AG09309 (cell line): ENCODE data around the gene LARGE1.

Source experiments
- DNase-seq: peaks from one replicate; pipeline ENCODE4 v3.0.0-alpha.2; 2010; ENCODE audit warnings: low read depth
- H3K4me3 ChIP-seq: 2 replicates; pipeline ENCODE4 v1.5.1; 2011; ENCODE audit warnings: mild to moderate bottlenecking, low read depth, low read length, moderate library complexity; ENCODE audit not compliant: control insufficient read depth
- TF ChIP-seq, protein P1 (sequence below): IDR thresholded peaks from 2 replicates; pipeline ENCODE4 v1.5.1; 2011; ENCODE audit warnings: mild to moderate bottlenecking, low read depth, low read length, inconsistent platforms; ENCODE audit not compliant: insufficient read depth, control insufficient read depth; ENCODE audit errors: missing control alignments

LARGE1 gene

DNA sequence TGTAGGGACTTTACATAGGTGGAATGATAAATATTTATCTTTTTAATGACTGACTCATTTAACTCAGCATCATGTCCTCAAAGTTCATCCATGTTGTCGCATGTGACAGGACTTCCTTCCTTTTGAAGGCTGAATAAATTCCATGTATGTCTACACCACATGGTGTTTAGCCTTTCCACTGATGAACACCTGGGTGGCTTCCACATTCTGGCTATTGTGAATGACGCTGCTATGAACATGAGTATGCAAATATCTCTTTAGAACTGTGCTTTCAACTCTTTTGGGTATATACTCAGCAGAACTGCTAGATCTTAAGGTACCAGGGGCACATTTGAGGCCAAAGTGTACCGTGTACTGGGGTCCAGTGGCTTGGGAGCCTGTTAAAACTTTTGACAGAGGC lies 24.1 kb downstream of the LARGE1 start:
- TF ChIP-seq, protein P1, sequence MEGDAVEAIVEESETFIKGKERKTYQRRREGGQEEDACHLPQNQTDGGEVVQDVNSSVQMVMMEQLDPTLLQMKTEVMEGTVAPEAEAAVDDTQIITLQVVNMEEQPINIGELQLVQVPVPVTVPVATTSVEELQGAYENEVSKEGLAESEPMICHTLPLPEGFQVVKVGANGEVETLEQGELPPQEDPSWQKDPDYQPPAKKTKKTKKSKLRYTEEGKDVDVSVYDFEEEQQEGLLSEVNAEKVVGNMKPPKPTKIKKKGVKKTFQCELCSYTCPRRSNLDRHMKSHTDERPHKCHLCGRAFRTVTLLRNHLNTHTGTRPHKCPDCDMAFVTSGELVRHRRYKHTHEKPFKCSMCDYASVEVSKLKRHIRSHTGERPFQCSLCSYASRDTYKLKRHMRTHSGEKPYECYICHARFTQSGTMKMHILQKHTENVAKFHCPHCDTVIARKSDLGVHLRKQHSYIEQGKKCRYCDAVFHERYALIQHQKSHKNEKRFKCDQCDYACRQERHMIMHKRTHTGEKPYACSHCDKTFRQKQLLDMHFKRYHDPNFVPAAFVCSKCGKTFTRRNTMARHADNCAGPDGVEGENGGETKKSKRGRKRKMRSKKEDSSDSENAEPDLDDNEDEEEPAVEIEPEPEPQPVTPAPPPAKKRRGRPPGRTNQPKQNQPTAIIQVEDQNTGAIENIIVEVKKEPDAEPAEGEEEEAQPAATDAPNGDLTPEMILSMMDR, result no peak

GRCh38 chr22:33895444-33895843 lies 24.8 kb downstream of the LARGE1 start:
- no peak overlapping the region for H3K4me3 ChIP-seq
- TF ChIP-seq, protein P1, result no peak
- no peak for DNase-seq

More for the DNA sequence above, 24.1 kb downstream of the LARGE1 start:
- H3K4me3 ChIP-seq, result no peak overlapping the region
- DNase-seq, result no peak

- TF ChIP-seq, protein P1, result no peak
- H3K4me3 ChIP-seq, result no peak overlapping the region
- no peak for DNase-seq
Observed at GRCh38 chr22:33894515-33894914, 25.8 kb downstream of the LARGE1 start.

DNA sequence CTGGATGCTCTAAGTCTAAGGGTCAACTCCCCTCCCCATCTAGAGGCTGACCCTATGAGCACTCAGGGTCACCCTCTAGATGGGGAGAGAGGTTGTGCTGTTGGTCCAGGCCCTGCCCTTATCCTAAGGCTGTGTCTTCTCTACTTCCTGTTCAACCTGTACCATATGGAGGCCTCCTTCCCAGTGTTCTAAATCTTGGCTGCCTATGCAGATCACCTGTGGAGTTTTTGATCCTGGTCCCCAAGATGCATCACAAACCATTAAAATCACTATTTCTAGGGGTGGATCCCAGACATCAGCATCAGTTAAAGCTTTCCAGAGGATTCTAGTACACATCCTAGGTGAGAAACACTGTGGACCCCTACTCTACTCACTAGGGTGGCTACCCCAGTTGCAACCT lies 26.2 kb downstream of the LARGE1 start:
- TF ChIP-seq, protein P1, result no peak
- DNase-seq, result no peak
- H3K4me3 ChIP-seq, result no peak overlapping the region

- no peak overlapping the region for H3K4me3 ChIP-seq
- TF ChIP-seq, protein P1, result no peak
- DNase-seq, result no peak
Observed at GRCh38 chr22:33893512-33893911, 26.8 kb downstream of the LARGE1 start.

GRCh38 chr22:33891992-33892391 lies 28.3 kb downstream of the LARGE1 start:
- no peak overlapping the region for H3K4me3 ChIP-seq
- no peak for DNase-seq
- TF ChIP-seq, protein P1, result no peak

- TF ChIP-seq, protein P1, result no peak
- no peak for DNase-seq
- H3K4me3 ChIP-seq, result no peak overlapping the region
Observed at GRCh38 chr22:33891455-33891854, 28.8 kb downstream of the LARGE1 start.
